Neural cell (in vitro differentiated cells): ENCODE data around the gene CHST11. TPM values are rescaled to one million over a fixed set of nuclear protein-coding genes. Genes with fewer than 3 reads are reported as not detected.
"Not testable (repeated sequence)": the region's sequence is repeated elsewhere in the genome, so short reads cannot be mapped to it uniquely, and the experiment has no call there.

ENCODE experiments used
- H2AFZ ChIP-seq: fragments of 200-600, 300-800 bp; sonication (generic), shearing (Covaris generic); 2 replicates; pipeline ENCODE4 v1.6.0; 2014; ENCODE audit warnings: low read depth, mild to moderate bottlenecking, antibody characterized with exemption, low read length, moderate library complexity
- H3F3A ChIP-seq: fragments of 200-600 bp; shearing (Covaris generic); 2 replicates; pipeline ENCODE4 v1.6.1; 2016; ENCODE audit warnings: mild to moderate bottlenecking, moderate library complexity, mixed read lengths, antibody characterized with exemption, low read length; ENCODE audit not compliant: insufficient read depth, poor library complexity, severe bottlenecking
- H3K27ac ChIP-seq: fragments of 200-600, 300-800 bp; sonication (generic), shearing (Covaris generic); 2 replicates; pipeline ENCODE4 v1.5.1; 2014; ENCODE audit warnings: mild to moderate bottlenecking, low read length, moderate library complexity
- H3K27me3 ChIP-seq: fragments of 300-800, 200-600 bp; sonication (generic), shearing (Covaris generic); 2 replicates; pipeline ENCODE4 v1.6.0; 2014; ENCODE audit warnings: mild to moderate bottlenecking, low read depth, low read length, moderate library complexity; ENCODE audit not compliant: insufficient read depth
- H3K36me3 ChIP-seq: fragments of 300-800, 200-600 bp; sonication (generic), shearing (Covaris generic); 2 replicates; pipeline ENCODE4 v1.5.1; 2014; ENCODE audit warnings: mild to moderate bottlenecking, antibody characterized with exemption, low read length, moderate library complexity; ENCODE audit not compliant: insufficient read depth
- H3K4me2 ChIP-seq: fragments of 300-800, 200-600 bp; sonication (generic), shearing (Covaris generic); 2 replicates; pipeline ENCODE4 v1.6.0; 2014; ENCODE audit warnings: mild to moderate bottlenecking, low read length
- H3K4me3 ChIP-seq: fragments of 300-800, 200-600 bp; sonication (generic), shearing (Covaris generic); 2 replicates; pipeline ENCODE4 v1.5.1; 2014; ENCODE audit warnings: mild to moderate bottlenecking, low read length, moderate library complexity
- H3K79me2 ChIP-seq: fragments of 200-600 bp; shearing (Covaris generic); replicated peaks from 2 replicates; pipeline ENCODE4 v1.6.0; 2014; ENCODE audit warnings: mild to moderate bottlenecking, low read length, moderate library complexity; ENCODE audit not compliant: insufficient read depth
- H3K9ac ChIP-seq: fragments of 300-800, 200-600 bp; sonication (generic), shearing (Covaris generic); 2 replicates; pipeline ENCODE4 v1.6.1; 2016; ENCODE audit warnings: mild to moderate bottlenecking, low read length, mixed read lengths
- H3K9me2 ChIP-seq: fragments of 200-600 bp; shearing (Covaris generic); 2 replicates; pipeline ENCODE4 v1.6.1; 2016; ENCODE audit warnings: mild to moderate bottlenecking, low read length, mixed read lengths; ENCODE audit not compliant: insufficient read depth
- H3K9me3 ChIP-seq: fragments of 200-600, 300-800 bp; sonication (generic), shearing (Covaris generic); 2 replicates; pipeline ENCODE4 v1.6.1; 2016; ENCODE audit warnings: mild to moderate bottlenecking, mixed run types, low read length, moderate library complexity, mixed read lengths
- H4K20me1 ChIP-seq: fragments of 200-600 bp; shearing (Covaris generic); 2 replicates; pipeline ENCODE4 v1.6.1; 2016; ENCODE audit warnings: mild to moderate bottlenecking, mixed run types; ENCODE audit not compliant: insufficient read depth
- EP300 ChIP-seq: fragments of 450-650 bp; conservative IDR thresholded peaks from 2 replicates; pipeline ENCODE4 v1.6.1; 2014; ENCODE audit warnings: antibody characterized with exemption, mild to moderate bottlenecking, moderate library complexity; ENCODE audit not compliant: poor library complexity, severe bottlenecking
- EZH2 ChIP-seq: fragments of 200-600, 300-800 bp; shearing (Covaris generic), sonication (generic); IDR thresholded peaks from 2 replicates; pipeline ENCODE4 v1.6.1; 2014; ENCODE audit warnings: antibody characterized with exemption, low read length, borderline replicate concordance, mild to moderate bottlenecking; ENCODE audit not compliant: insufficient read depth, poor library complexity, severe bottlenecking
- MXI1 ChIP-seq: fragments of 450-650 bp; conservative IDR thresholded peaks from 2 replicates; pipeline ENCODE4 v1.6.1; 2014; ENCODE audit warnings: antibody characterized with exemption, mild to moderate bottlenecking; ENCODE audit not compliant: poor library complexity, severe bottlenecking
- POLR2AphosphoS5 ChIP-seq: IDR thresholded peaks from 2 replicates; pipeline ENCODE4 v1.6.1; 2012
- RAD21 ChIP-seq: fragments of 450-650 bp; conservative IDR thresholded peaks from 2 replicates; pipeline ENCODE4 v1.6.1; 2014; ENCODE audit warnings: antibody characterized with exemption, mild to moderate bottlenecking, moderate library complexity
- SMC3 ChIP-seq: fragments of 450-650 bp; conservative IDR thresholded peaks from 2 replicates; pipeline ENCODE4 v1.6.1; 2014; ENCODE audit warnings: antibody characterized with exemption, mild to moderate bottlenecking, moderate library complexity; ENCODE audit not compliant: poor library complexity
- TAF1 ChIP-seq: IDR thresholded peaks from 2 replicates; pipeline ENCODE4 v1.6.1; 2012; ENCODE audit warnings: low read depth
- polyA plus RNA-seq: library from polyadenylated mRNA; depleted of rRNA; stranded (reverse); fragments of >200 nt; gene quantifications from 2 replicates; pipeline ENCODE4 v1.2.3, GENCODE V29; 2014
- TF ChIP-seq, protein P1 (sequence below): IDR thresholded peaks from 2 replicates; pipeline ENCODE4 v1.6.1; 2012; ENCODE audit warnings: borderline replicate concordance
- TF ChIP-seq, protein P2 (sequence below): fragments of 450-650 bp; IDR thresholded peaks from 2 replicates; pipeline ENCODE4 v1.5.1; 2014; ENCODE audit warnings: antibody characterized with exemption, mild to moderate bottlenecking, moderate library complexity; ENCODE audit not compliant: poor library complexity, severe bottlenecking

CHST11 gene
- polyA plus RNA-seq, 1 donor from 2014 or later: 15.0 TPM

DNA sequence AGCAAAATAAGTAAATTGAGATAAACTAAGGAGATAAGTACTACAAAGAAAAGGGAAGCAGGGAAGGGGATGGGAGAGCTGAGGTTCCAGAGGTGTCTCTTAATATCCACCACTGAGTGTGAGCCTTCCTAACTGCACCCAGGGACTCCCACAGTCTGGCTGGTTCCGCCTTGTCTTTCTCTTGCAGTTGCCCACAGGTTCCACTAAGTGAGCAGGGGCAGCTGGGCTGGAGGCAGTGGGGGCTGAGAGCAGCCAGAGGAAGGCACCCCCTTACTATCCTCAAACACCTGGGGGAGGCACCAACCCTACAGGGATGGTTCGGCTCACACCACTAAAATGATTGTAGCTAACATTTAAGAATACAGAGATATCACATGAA is 286.4 kb downstream of the CHST11 start:
- Histone ChIP-seq H3F3A (peaks cover 4% of the 10 kb centered on the region), H3K79me2 (no peaks in the 10 kb centered on the region), H3K27ac (peak overlapping the region; percentile 89), H3K9me2 (no peaks in the 10 kb centered on the region), H4K20me1 (no peaks in the 10 kb centered on the region), H3K9me3 (no peaks in the 10 kb centered on the region), H3K4me2 (no peak overlapping the region), H3K27me3 (no peaks in the 10 kb centered on the region), H3K36me3 (no peaks in the 10 kb centered on the region), H3K9ac (no peak overlapping the region), H3K4me3 (no peak overlapping the region), H2AFZ (no peak overlapping the region)
- TF ChIP-seq EP300 (no peak), POLR2AphosphoS5 (no peak), MXI1 (no peak), RAD21 (no peak), SMC3 (no peak), TAF1 (no peak), EZH2 (no peak)
- TF ChIP-seq, protein P1, sequence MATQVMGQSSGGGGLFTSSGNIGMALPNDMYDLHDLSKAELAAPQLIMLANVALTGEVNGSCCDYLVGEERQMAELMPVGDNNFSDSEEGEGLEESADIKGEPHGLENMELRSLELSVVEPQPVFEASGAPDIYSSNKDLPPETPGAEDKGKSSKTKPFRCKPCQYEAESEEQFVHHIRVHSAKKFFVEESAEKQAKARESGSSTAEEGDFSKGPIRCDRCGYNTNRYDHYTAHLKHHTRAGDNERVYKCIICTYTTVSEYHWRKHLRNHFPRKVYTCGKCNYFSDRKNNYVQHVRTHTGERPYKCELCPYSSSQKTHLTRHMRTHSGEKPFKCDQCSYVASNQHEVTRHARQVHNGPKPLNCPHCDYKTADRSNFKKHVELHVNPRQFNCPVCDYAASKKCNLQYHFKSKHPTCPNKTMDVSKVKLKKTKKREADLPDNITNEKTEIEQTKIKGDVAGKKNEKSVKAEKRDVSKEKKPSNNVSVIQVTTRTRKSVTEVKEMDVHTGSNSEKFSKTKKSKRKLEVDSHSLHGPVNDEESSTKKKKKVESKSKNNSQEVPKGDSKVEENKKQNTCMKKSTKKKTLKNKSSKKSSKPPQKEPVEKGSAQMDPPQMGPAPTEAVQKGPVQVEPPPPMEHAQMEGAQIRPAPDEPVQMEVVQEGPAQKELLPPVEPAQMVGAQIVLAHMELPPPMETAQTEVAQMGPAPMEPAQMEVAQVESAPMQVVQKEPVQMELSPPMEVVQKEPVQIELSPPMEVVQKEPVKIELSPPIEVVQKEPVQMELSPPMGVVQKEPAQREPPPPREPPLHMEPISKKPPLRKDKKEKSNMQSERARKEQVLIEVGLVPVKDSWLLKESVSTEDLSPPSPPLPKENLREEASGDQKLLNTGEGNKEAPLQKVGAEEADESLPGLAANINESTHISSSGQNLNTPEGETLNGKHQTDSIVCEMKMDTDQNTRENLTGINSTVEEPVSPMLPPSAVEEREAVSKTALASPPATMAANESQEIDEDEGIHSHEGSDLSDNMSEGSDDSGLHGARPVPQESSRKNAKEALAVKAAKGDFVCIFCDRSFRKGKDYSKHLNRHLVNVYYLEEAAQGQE: no peak
- TF ChIP-seq, protein P2, sequence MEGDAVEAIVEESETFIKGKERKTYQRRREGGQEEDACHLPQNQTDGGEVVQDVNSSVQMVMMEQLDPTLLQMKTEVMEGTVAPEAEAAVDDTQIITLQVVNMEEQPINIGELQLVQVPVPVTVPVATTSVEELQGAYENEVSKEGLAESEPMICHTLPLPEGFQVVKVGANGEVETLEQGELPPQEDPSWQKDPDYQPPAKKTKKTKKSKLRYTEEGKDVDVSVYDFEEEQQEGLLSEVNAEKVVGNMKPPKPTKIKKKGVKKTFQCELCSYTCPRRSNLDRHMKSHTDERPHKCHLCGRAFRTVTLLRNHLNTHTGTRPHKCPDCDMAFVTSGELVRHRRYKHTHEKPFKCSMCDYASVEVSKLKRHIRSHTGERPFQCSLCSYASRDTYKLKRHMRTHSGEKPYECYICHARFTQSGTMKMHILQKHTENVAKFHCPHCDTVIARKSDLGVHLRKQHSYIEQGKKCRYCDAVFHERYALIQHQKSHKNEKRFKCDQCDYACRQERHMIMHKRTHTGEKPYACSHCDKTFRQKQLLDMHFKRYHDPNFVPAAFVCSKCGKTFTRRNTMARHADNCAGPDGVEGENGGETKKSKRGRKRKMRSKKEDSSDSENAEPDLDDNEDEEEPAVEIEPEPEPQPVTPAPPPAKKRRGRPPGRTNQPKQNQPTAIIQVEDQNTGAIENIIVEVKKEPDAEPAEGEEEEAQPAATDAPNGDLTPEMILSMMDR: no peak

DNA sequence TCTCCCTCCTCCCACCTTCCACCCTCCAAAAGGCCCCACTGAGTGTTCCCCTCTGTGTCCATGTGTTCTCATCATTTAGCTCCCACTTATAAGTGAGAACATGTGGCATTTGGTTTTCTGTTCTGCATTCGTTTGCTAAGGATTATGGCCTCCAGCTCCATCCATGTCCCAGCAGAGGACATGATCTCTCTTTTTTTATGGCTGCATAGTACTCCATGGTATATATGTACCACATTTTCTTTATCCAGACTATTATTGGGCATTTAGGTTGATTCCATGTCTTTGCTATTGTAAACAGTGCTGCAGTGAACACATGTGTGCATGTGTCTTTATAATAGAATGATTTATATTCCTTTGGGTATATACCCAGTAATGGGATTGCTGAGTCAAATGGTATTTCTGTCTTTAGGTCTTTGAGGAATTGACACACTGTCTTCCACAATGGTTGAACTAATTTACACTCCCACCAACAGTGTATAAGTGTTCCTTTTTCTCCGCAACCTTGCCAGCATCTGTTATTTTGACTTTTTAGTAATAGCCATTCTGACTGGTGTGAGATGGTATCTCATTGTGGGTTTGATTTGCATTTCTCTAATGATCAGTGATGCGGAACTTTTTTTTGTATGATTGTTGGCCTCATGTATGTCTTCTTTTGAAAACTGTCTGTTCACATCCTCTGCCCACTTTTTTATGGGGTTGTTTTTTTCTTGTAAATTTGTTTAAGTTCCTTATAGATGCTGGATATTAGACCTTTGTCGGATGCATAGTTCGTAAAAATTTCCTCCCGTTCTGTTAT is 287.2 kb downstream of the CHST11 start:
- H3K79me2 ChIP-seq, H3K9me2 ChIP-seq, H3K27me3 ChIP-seq, H3K4me3 ChIP-seq, H3K4me2 ChIP-seq, H2AFZ ChIP-seq, H3K36me3 ChIP-seq, H4K20me1 ChIP-seq, H3K9ac ChIP-seq, H3F3A ChIP-seq, H3K9me3 ChIP-seq: not testable (repeated sequence)
- H3K27ac ChIP-seq: peak overlapping the region; percentile 89
